Natural killer cell (primary cell): ENCODE results near the gene KRT79. TPM values are rescaled to one million over a fixed set of nuclear protein-coding genes. Genes with fewer than 3 reads are reported as not detected.

Source experiments
- ATAC-seq, 3 donors: fragments of 150-1000 bp in 2 of 3; fragments of 200-7000 bp in 1 of 3; cut with Tn5 transposase; 1 replicate in 1 of 3; 2 replicates in 2 of 3; pipeline ENCODE4 v1.10.0; 2021; ENCODE audit warnings: mild to moderate bottlenecking in 2 of 3, moderate library complexity in 2 of 3
- DNase-seq, 2 donors: peaks; one replicate each; pipeline versions ENCODE4 v3.0.0 to v3.0.0-alpha.2; 2013 to 2021; ENCODE audit warnings: mixed read lengths in 1 of 2
- H3K27ac ChIP-seq: one replicate; pipeline ENCODE4 v1.5.1; 2013; ENCODE audit warnings: mild to moderate bottlenecking, low read length
- H3K27me3 ChIP-seq: one replicate; pipeline ENCODE4 v1.6.1; 2013; ENCODE audit warnings: low read length; ENCODE audit not compliant: control insufficient read depth, insufficient read depth
- H3K36me3 ChIP-seq: one replicate; pipeline ENCODE4 v1.6.1; 2013; ENCODE audit warnings: low read length; ENCODE audit not compliant: control insufficient read depth, insufficient read depth
- H3K4me1 ChIP-seq: one replicate; pipeline ENCODE4 v1.6.1; 2013; ENCODE audit warnings: low read length; ENCODE audit not compliant: control insufficient read depth, insufficient read depth
- H3K4me3 ChIP-seq: one replicate; pipeline ENCODE4 v1.5.1; 2013; ENCODE audit warnings: low read length
- H3K9me3 ChIP-seq: one replicate; pipeline ENCODE4 v1.6.1; 2013; ENCODE audit warnings: low read length; ENCODE audit not compliant: control insufficient read depth, insufficient read depth
- H3K27ac Mint-ChIP-seq, 2 donors: one replicate each; pipeline ENCODE4 v1.8.0; 2022; ENCODE audit warnings: mild to moderate bottlenecking in 2 of 2, mixed read lengths in 2 of 2, moderate library complexity in 1 of 2
- H3K27me3 Mint-ChIP-seq, 2 donors: one replicate each; pipeline ENCODE4 v1.8.0; 2022; ENCODE audit warnings: low read depth in 2 of 2, mixed read lengths in 2 of 2
- H3K36me3 Mint-ChIP-seq: one replicate; pipeline ENCODE4 v1.8.0; 2022; ENCODE audit warnings: mixed read lengths
- H3K4me1 Mint-ChIP-seq, 2 donors: one replicate each; pipeline ENCODE4 v1.8.0; 2022; ENCODE audit warnings: mixed read lengths in 2 of 2
- H3K4me3 Mint-ChIP-seq: one replicate; pipeline ENCODE4 v1.8.0; 2022; ENCODE audit warnings: mild to moderate bottlenecking, moderate library complexity, mixed read lengths
- H3K9me3 Mint-ChIP-seq, 2 donors: one replicate each; pipeline ENCODE4 v1.8.0; 2022; ENCODE audit warnings: mixed read lengths in 2 of 2
- WGBS: methylation state at CpG from one replicate; pipeline ENCODE4 v1.1.7; 2013; ENCODE audit warnings: missing lambda C conversion rate; ENCODE audit not compliant: insufficient coverage; 5-methylcytosine and 5-hydroxymethylcytosine counted together
- intact Hi-C: fragments of 100-400 bp; cut with micrococcal nuclease; formaldehyde crosslinking; loops from one replicate; pipeline ENCODE4 v1.14.2; 2022
- total RNA-seq, 4 donors: library from RNA; stranded (reverse); fragments of 120-200 nt in 1 of 4; gene quantifications; one replicate each; pipeline versions ENCODE4 v1.2.3 to v1.2.4, GENCODE V29; 2013 to 2022
- TF ChIP-seq, protein P1 (sequence below): fragments of 200-600 bp; IDR thresholded peaks from one replicate; pipeline ENCODE4 v1.8.0; 2022; ENCODE audit warnings: antibody characterized with exemption

The KRT79 gene
- total RNA-seq, 3 donors from 2014 or later (not counting 1 experiment from before 2014, with no cell fraction given), result 0.18 TPM; not detected in 2

- no peaks in the 10 kb centered on the region for H3K27me3 Mint-ChIP-seq
- H3K4me1 Mint-ChIP-seq, result peaks cover 0 to 22% of the 10 kb centered on the region in 2 donors
- TF ChIP-seq, protein P1, sequence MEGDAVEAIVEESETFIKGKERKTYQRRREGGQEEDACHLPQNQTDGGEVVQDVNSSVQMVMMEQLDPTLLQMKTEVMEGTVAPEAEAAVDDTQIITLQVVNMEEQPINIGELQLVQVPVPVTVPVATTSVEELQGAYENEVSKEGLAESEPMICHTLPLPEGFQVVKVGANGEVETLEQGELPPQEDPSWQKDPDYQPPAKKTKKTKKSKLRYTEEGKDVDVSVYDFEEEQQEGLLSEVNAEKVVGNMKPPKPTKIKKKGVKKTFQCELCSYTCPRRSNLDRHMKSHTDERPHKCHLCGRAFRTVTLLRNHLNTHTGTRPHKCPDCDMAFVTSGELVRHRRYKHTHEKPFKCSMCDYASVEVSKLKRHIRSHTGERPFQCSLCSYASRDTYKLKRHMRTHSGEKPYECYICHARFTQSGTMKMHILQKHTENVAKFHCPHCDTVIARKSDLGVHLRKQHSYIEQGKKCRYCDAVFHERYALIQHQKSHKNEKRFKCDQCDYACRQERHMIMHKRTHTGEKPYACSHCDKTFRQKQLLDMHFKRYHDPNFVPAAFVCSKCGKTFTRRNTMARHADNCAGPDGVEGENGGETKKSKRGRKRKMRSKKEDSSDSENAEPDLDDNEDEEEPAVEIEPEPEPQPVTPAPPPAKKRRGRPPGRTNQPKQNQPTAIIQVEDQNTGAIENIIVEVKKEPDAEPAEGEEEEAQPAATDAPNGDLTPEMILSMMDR, result no peak
- intact Hi-C loops, result no loop called here
- no peaks in the 10 kb centered on the region for H3K36me3 Mint-ChIP-seq
- WGBS, result 63% methylated on average over 2 of the region's 2 CpGs
- Histone ChIP-seq H3K27me3 (no peaks in the 10 kb centered on the region), H3K36me3 (no peaks in the 10 kb centered on the region), H3K4me3 (no peak overlapping the region), H3K27ac (no peak overlapping the region), H3K4me1 (no peaks in the 10 kb centered on the region), H3K9me3 (no peaks in the 10 kb centered on the region)
- DNase-seq (no peak), ATAC-seq (no peak)
- no peaks in the 10 kb centered on the region for H3K9me3 Mint-ChIP-seq
- H3K27ac Mint-ChIP-seq, result no peak overlapping the region
- no peak overlapping the region for H3K4me3 Mint-ChIP-seq
Observed at GRCh38 chr12:52862023-52862422, 27.9 kb upstream of the KRT79 start.

DNA sequence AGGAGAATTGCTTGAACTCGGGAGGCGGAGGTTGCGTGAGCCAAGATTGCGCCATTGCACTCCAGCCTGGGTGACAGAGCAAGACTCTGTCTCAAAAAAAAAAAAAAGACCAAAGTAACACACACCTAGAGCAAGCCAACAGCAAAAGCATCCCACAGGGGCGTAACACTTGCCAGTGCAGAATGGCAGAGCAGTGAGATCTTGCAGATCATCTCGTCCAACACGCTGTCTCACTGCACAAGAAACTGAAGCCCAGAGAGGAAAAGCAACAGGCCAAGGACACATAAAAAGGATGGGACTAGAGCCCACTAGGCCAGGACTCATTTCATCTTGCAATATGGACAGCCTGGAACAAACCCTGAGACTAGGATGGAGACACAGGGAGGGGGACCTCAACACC lies 27.4 kb upstream of the KRT79 start:
- Mint-ChIP-seq H3K27me3 (no peaks in the 10 kb centered on the region), H3K4me1 (peaks cover 0 to 19% of the 10 kb centered on the region in 2 donors), H3K27ac (no peak overlapping the region), H3K4me3 (no peak overlapping the region), H3K9me3 (no peaks in the 10 kb centered on the region), H3K36me3 (no peaks in the 10 kb centered on the region)
- Histone ChIP-seq H3K27me3 (no peaks in the 10 kb centered on the region), H3K36me3 (no peaks in the 10 kb centered on the region), H3K9me3 (no peaks in the 10 kb centered on the region), H3K4me1 (no peaks in the 10 kb centered on the region), H3K4me3 (no peak overlapping the region), H3K27ac (no peak overlapping the region)
- DNase-seq (no peak), ATAC-seq (no peak)
- TF ChIP-seq, protein P1, result no peak
- WGBS, result 94% methylated on average over 7 of the region's 7 CpGs
- intact Hi-C loops, result no loop called here

DNA sequence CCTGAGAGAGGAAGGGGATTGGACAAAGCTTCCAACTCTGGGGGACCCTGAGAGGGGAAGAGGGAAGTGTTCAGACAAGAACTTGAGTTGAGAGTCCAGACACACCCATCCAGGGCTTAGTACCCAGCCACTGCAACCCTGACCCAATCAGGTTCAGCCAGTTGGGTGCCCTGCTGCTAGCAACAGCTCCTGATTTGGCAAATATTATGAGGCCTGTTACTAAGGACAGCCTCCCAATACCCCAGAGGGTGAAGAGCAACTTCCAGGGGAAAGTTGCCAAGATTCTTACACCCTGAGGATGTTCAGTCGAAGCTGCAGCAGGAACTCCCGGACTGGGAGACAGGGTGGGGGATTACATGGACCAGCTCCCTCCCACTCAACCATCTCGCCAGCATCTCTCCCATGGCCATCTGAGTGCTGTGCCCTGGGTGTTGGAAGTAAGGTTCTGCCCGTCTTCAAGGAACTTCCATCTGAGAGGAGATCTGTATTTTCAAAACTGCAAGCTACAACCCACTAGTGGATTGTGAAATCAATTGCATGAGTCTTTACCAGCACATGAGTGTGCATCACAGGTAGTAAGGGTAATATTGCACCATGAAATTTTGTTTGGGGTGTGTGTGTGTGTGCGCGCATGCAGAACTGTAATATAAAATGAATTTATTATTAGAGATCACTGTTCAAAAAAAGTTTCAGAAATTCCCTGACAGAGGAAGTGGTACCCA lies 26.2 kb upstream of the KRT79 start:
- Mint-ChIP-seq H3K27ac (peak overlapping the region in 1 of 2 donors; percentile 1), H3K36me3 (no peaks in the 10 kb centered on the region)
- ATAC-seq, result no peak

More for the DNA sequence above, 26.2 kb upstream of the KRT79 start:
- Histone ChIP-seq H3K27ac (no peak overlapping the region), H3K9me3 (no peaks in the 10 kb centered on the region), H3K4me3 (no peak overlapping the region), H3K36me3 (no peaks in the 10 kb centered on the region), H3K4me1 (no peaks in the 10 kb centered on the region), H3K27me3 (no peaks in the 10 kb centered on the region)
- intact Hi-C loops, result no loop called here
- WGBS, result 100% methylated on average over 1 of the region's 6 CpGs
- Mint-ChIP-seq H3K27me3 (no peaks in the 10 kb centered on the region), H3K4me1 (peaks cover 0 to 17% of the 10 kb centered on the region in 2 donors), H3K9me3 (no peaks in the 10 kb centered on the region), H3K4me3 (no peak overlapping the region)
- TF ChIP-seq, protein P1, result no peak
- DNase-seq, result no peak
